GM23248 (cell line): Measurements from ENCODE around the gene ABHD17A.

ENCODE experiments used
- EZH2 ChIP-seq: fragments of 200-600 bp; sonication (generic); IDR thresholded peaks from 2 replicates; pipeline ENCODE4 v1.6.1; 2018; ENCODE audit warnings: antibody characterized with exemption, mild to moderate bottlenecking; ENCODE audit not compliant: insufficient read depth, poor library complexity, severe bottlenecking
- EZH2phosphoT487 ChIP-seq: fragments of 200-600 bp; sonication (generic); IDR thresholded peaks from 2 replicates; pipeline ENCODE4 v1.6.1; 2018; ENCODE audit warnings: antibody characterized with exemption, moderate library complexity, mild to moderate bottlenecking, low read depth; ENCODE audit not compliant: insufficient read depth

GRCh38 chr19:1911995-1912394 lies 26.7 kb upstream of the ABHD17A start:
- no peak for TF ChIP-seq EZH2
- no peak for TF ChIP-seq EZH2phosphoT487
